PC-9 (cell line): Measurements from ENCODE around the gene ADARB2.

ENCODE experiments used
- EZH2 ChIP-seq: fragments of 200-600 bp; sonication (generic); IDR thresholded peaks from 2 replicates; pipeline ENCODE4 v1.8.0; 2017; ENCODE audit warnings: antibody characterized with exemption, low read depth
- TF ChIP-seq, protein P1 (sequence below): fragments of 200-600 bp; sonication (generic); conservative IDR thresholded peaks from 2 replicates; pipeline ENCODE4 v1.6.1; 2017; ENCODE audit warnings: mixed run types, antibody characterized with exemption, mild to moderate bottlenecking, moderate library complexity

DNA sequence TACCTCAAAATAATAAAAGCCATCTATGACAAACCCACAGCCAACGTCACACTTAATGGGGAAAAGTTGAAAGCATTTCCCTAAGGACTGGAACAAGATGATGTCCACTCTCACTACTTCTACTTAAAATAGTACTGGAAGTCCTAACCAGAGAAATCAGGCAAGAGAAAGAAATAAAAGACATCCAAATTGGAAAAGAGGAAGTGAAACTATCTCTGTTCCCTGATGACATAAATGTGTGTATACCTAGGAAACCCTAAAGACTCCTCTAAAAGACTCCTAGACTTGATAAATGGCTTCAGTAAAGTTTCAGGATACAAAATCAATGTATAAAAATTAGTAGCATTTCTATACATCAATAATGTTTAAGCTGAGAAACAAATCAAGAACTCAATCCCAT, 367.0 kb downstream of the ADARB2 start:
- TF ChIP-seq, protein P1, sequence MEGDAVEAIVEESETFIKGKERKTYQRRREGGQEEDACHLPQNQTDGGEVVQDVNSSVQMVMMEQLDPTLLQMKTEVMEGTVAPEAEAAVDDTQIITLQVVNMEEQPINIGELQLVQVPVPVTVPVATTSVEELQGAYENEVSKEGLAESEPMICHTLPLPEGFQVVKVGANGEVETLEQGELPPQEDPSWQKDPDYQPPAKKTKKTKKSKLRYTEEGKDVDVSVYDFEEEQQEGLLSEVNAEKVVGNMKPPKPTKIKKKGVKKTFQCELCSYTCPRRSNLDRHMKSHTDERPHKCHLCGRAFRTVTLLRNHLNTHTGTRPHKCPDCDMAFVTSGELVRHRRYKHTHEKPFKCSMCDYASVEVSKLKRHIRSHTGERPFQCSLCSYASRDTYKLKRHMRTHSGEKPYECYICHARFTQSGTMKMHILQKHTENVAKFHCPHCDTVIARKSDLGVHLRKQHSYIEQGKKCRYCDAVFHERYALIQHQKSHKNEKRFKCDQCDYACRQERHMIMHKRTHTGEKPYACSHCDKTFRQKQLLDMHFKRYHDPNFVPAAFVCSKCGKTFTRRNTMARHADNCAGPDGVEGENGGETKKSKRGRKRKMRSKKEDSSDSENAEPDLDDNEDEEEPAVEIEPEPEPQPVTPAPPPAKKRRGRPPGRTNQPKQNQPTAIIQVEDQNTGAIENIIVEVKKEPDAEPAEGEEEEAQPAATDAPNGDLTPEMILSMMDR: no peak
- TF ChIP-seq EZH2: no peak
